Neuronal stem cell (in vitro differentiated cells): Measurements from ENCODE around the gene TMEM151B.
A peak's percentile ranks its signal among the peaks of the same experiment; 100 is the strongest.

Source experiments
- DNase-seq: peaks from one replicate; pipeline ENCODE4 v3.0.0-alpha.2; 2013; ENCODE audit warnings: low spot score
- H2AFZ ChIP-seq: one replicate; pipeline ENCODE4 v1.6.1; 2013; ENCODE audit warnings: mild to moderate bottlenecking, low read length, inconsistent platforms
- H2AK5ac ChIP-seq: 2 replicates; pipeline ENCODE4 v1.6.1; 2013; ENCODE audit warnings: low read depth, mild to moderate bottlenecking, inconsistent platforms, low read length, moderate library complexity, mixed read lengths
- H2BK120ac ChIP-seq: 2 replicates; pipeline ENCODE4 v1.6.1; 2013; ENCODE audit warnings: low read depth, mild to moderate bottlenecking, inconsistent platforms, low read length, moderate library complexity, mixed read lengths
- H2BK12ac ChIP-seq: one replicate; pipeline ENCODE4 v1.6.1; 2013; ENCODE audit warnings: low read length, inconsistent platforms
- H2BK15ac ChIP-seq: 2 replicates; pipeline ENCODE4 v1.6.1; 2013; ENCODE audit warnings: mild to moderate bottlenecking, low read length, inconsistent platforms, mixed read lengths
- H2BK5ac ChIP-seq: one replicate; pipeline ENCODE4 v1.6.1; 2013; ENCODE audit warnings: inconsistent platforms, mild to moderate bottlenecking, low read length, moderate library complexity
- H3K14ac ChIP-seq: one replicate; pipeline ENCODE4 v1.6.1; 2013; ENCODE audit warnings: low read length, inconsistent platforms
- H3K18ac ChIP-seq: 2 replicates; pipeline ENCODE4 v1.6.1; 2013; ENCODE audit warnings: low read length, inconsistent platforms
- H3K23ac ChIP-seq: 2 replicates; pipeline ENCODE4 v1.6.1; 2013; ENCODE audit warnings: low read depth, mild to moderate bottlenecking, mixed read lengths, low read length, inconsistent platforms; ENCODE audit not compliant: poor library complexity
- H3K27ac ChIP-seq: replicated peaks from 3 replicates; pipeline ENCODE4 v1.5.1; 2013; ENCODE audit warnings: low read length, inconsistent platforms
- H3K27me3 ChIP-seq, 3 experiments: 2 replicates each; pipeline ENCODE4 v1.6.1; 2013; ENCODE audit warnings: low read length in 3 of 3, mild to moderate bottlenecking in 2 of 3, inconsistent platforms in 1 of 3, low read depth in 1 of 3, mixed read lengths in 1 of 3, moderate library complexity in 1 of 3; ENCODE audit not compliant: control insufficient read depth in 3 of 3, insufficient read depth in 3 of 3
- H3K36me3 ChIP-seq, 2 donors: replicated peaks in 1 of 2; 2 replicates each; pipeline ENCODE4 v1.6.1; 2013; ENCODE audit warnings: low read length in 2 of 2; ENCODE audit not compliant: control insufficient read depth in 2 of 2, insufficient read depth in 2 of 2
- H3K4ac ChIP-seq: 2 replicates; pipeline ENCODE4 v1.6.1; 2013; ENCODE audit warnings: inconsistent platforms, mild to moderate bottlenecking, low read length, moderate library complexity
- H3K4me1 ChIP-seq, 2 donors: 1 replicate in 1 of 2; 2 replicates in 1 of 2; pipeline ENCODE4 v1.6.1; 2013; ENCODE audit warnings: low read length in 2 of 2, low read depth in 1 of 2; ENCODE audit not compliant: control insufficient read depth in 2 of 2, insufficient read depth in 1 of 2
- H3K4me2 ChIP-seq: one replicate; pipeline ENCODE4 v1.6.1; 2013; ENCODE audit warnings: mild to moderate bottlenecking, low read length, inconsistent platforms; ENCODE audit not compliant: insufficient read depth, poor library complexity, severe bottlenecking
- H3K4me3 ChIP-seq, 2 donors: 2 replicates each; pipeline ENCODE4 v1.5.1; 2013; ENCODE audit warnings: low read length in 2 of 2, mild to moderate bottlenecking in 2 of 2, inconsistent platforms in 1 of 2, moderate library complexity in 1 of 2
- H3K79me1 ChIP-seq: one replicate; pipeline ENCODE4 v1.6.1; 2013; ENCODE audit warnings: low read depth, mild to moderate bottlenecking, inconsistent platforms, low read length, moderate library complexity
- H3K9ac ChIP-seq: one replicate; pipeline ENCODE4 v1.6.1; 2013; ENCODE audit warnings: mild to moderate bottlenecking, low read depth, low read length, inconsistent platforms; ENCODE audit not compliant: poor library complexity
- H3K9me3 ChIP-seq, 2 donors: replicated peaks in 1 of 2; 2 replicates each; pipeline versions ENCODE3 to v1.6.1; 2013; ENCODE audit warnings: low read length in 2 of 2, mild to moderate bottlenecking in 2 of 2, inconsistent platforms in 1 of 2, low read depth in 1 of 2, mixed read lengths in 1 of 2, moderate library complexity in 1 of 2; ENCODE audit not compliant: control insufficient read depth in 2 of 2, insufficient read depth in 1 of 2
- H4K8ac ChIP-seq: one replicate; pipeline ENCODE4 v1.6.1; 2013; ENCODE audit warnings: low read depth, mild to moderate bottlenecking, inconsistent platforms, low read length, moderate library complexity
- H4K91ac ChIP-seq: one replicate; pipeline ENCODE4 v1.6.1; 2013; ENCODE audit warnings: low read length, low read depth, mild to moderate bottlenecking, inconsistent platforms; ENCODE audit not compliant: poor library complexity
- WGBS, 2 donors: extraction: QIAGEN DNeasy Blood & Tissue Kit; methylation state at CpG; one replicate each; pipeline ENCODE4 v1.1.7; 2013; ENCODE audit warnings: missing lambda C conversion rate in 2 of 2, mixed read lengths in 1 of 2; ENCODE audit not compliant: insufficient read length in 2 of 2, insufficient replicate concordance in 1 of 2; ENCODE audit errors: extremely low coverage in 2 of 2; 5-methylcytosine and 5-hydroxymethylcytosine counted together

The TMEM151B gene

DNA sequence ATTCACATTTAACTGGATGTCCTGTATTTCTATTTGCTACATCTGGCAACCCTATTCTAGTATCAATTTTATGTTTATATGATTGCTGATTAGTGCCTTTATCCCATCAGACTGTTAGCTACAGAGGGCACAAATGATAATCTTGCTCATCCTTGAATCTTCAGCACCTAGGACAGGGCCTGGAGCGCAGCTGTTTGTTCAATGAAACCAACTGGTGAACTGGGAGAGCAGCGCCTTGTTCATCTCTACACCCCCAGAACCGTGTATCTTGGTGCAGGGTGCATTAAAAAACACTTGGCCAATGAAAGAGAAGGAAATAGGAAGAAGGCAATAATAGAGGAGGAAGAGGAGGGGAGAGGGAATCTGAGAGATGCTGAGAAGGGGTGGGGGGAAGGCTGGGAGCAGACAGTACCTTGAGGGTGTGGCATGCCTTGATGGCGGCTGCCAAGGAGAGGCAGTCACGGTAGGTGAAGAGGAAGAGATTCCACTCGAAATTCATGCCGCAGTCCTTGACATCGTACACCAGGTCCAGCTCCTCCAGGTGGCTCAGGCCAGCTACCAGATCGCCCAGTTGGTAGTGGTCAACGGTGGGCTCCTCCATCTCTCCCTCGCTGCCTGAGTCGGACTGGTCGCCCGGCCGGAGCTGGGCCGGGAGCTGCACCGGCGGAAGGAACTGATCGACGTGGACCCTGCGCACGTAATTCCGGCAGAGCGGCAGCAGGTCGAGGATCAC lies 15.5 kb downstream of the TMEM151B start:
- H3K4me3 ChIP-seq: no peak overlapping the region
- no peak overlapping the region for H2AFZ ChIP-seq
- H3K79me1 ChIP-seq: no peaks in the 10 kb centered on the region
- H2BK120ac ChIP-seq: no peak overlapping the region
- H3K4ac ChIP-seq: no peak overlapping the region
- H3K9ac ChIP-seq: no peak overlapping the region
- DNase-seq: no peak
- peaks cover 0 to 14% (median 4%) of the 10 kb centered on the region in 3 experiments for H3K27me3 ChIP-seq
- H3K14ac ChIP-seq: no peak overlapping the region
- H3K9me3 ChIP-seq: peaks cover 0 to 2% of the 10 kb centered on the region in 2 donors
- H3K23ac ChIP-seq: no peak overlapping the region
- H3K18ac ChIP-seq: no peak overlapping the region
- H3K4me2 ChIP-seq: no peak overlapping the region
- no peaks in the 10 kb centered on the region for H3K36me3 ChIP-seq
- WGBS, 2 donors: no CpG with 5 or more reads among the region's 25 CpGs
- no peak overlapping the region for H4K8ac ChIP-seq
- H2BK5ac ChIP-seq: no peak overlapping the region
- no peaks in the 10 kb centered on the region for H3K4me1 ChIP-seq
- no peak overlapping the region for H3K27ac ChIP-seq
- no peak overlapping the region for H2BK15ac ChIP-seq
- H2BK12ac ChIP-seq: no peak overlapping the region
- H4K91ac ChIP-seq: no peak overlapping the region
- no peak overlapping the region for H2AK5ac ChIP-seq

GRCh38 chr6:44286285-44286565 lies 16.0 kb downstream of the TMEM151B start:
- no peak overlapping the region for H4K8ac ChIP-seq
- H3K4ac ChIP-seq: no peak overlapping the region
- H3K9ac ChIP-seq: no peak overlapping the region
- H2BK12ac ChIP-seq: no peak overlapping the region
- no peak overlapping the region for H3K4me3 ChIP-seq
- H2AK5ac ChIP-seq: no peak overlapping the region
- no peak overlapping the region for H2BK5ac ChIP-seq
- no peak overlapping the region for H4K91ac ChIP-seq
- no peak overlapping the region for H2BK15ac ChIP-seq
- no CpG with 5 or more reads among the region's 12 CpGs for WGBS, 2 donors
- no peak overlapping the region for H2BK120ac ChIP-seq
- DNase-seq: no peak
- no peaks in the 10 kb centered on the region for H3K9me3 ChIP-seq
- H3K14ac ChIP-seq: no peak overlapping the region
- H3K27ac ChIP-seq: no peak overlapping the region
- no peak overlapping the region for H2AFZ ChIP-seq
- H3K27me3 ChIP-seq: peaks cover 0 to 16% (median 4%) of the 10 kb centered on the region in 3 experiments
- no peak overlapping the region for H3K18ac ChIP-seq
- no peaks in the 10 kb centered on the region for H3K4me1 ChIP-seq
- H3K36me3 ChIP-seq: no peaks in the 10 kb centered on the region
- no peak overlapping the region for H3K23ac ChIP-seq
- no peaks in the 10 kb centered on the region for H3K79me1 ChIP-seq
- no peak overlapping the region for H3K4me2 ChIP-seq

DNA sequence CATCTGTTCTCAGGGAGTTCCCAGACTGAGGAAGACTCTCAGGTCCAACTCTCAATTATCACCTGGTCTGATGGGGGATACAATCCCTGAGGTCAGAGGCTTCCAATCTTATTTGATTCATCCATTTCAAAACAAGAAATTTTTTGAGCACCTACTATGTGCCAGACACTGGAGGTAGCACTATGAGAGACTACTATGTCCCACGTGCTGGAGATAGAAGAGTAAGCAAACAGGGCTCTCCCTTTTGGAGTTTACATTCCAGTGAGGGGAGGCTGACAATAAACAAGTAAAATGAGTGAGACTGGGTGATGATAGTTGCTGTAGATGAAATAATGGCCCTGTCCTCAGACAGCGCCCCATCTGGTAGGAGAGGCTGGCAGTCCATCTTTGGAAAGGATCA lies 16.5 kb downstream of the TMEM151B start:
- Histone ChIP-seq H3K9me3 (no peaks in the 10 kb centered on the region), H2AFZ (no peak overlapping the region), H4K91ac (no peak overlapping the region), H2BK12ac (no peak overlapping the region), H2BK15ac (no peak overlapping the region), H3K36me3 (no peaks in the 10 kb centered on the region), H3K23ac (no peak overlapping the region), H3K4me1 (no peaks in the 10 kb centered on the region), H3K4me2 (no peak overlapping the region), H4K8ac (no peak overlapping the region), H3K4ac (no peak overlapping the region), H3K79me1 (no peaks in the 10 kb centered on the region), H3K4me3 (no peak overlapping the region), H3K9ac (no peak overlapping the region), H3K27me3 (peaks cover 0 to 16% (median 4%) of the 10 kb centered on the region in 3 experiments), H3K18ac (no peak overlapping the region), H2BK120ac (no peak overlapping the region), H3K27ac (no peak overlapping the region), H3K14ac (no peak overlapping the region), H2BK5ac (no peak overlapping the region), H2AK5ac (no peak overlapping the region)
- DNase-seq: no peak
- no CpG with 5 or more reads among the region's 2 CpGs for WGBS, 2 donors

DNA sequence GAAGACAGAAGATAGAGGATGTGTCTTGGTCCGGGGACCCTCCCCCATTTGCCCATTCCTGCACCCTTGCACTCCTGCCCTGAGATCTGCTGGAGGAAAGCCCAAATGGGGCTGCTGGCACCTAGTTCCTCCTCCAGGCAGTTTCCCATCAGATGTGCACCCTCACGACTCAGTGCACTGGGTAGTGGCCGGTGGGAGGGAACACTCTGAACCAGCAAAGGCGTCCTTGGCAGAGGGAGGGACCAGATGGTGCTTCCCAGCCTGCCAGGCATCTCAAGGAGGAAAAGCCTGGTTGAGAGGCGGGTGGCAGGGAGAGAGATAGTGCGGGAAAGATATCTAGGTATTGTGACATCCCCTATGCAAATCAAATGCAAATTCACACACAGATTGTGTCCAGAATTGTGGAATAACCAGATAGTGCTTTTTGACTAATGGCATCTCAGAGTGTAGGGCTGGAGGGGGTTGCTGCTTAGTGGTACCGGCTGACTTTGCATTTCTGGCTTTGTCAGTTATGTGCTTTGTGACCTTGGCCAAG lies 19.5 kb downstream of the TMEM151B start:
- Histone ChIP-seq H2AFZ (no peak overlapping the region), H3K9me3 (no peaks in the 10 kb centered on the region), H2BK15ac (no peak overlapping the region), H3K4me3 (peak overlapping the region in 1 of 2 donors; percentile 17), H3K14ac (no peak overlapping the region), H3K27ac (no peak overlapping the region), H3K23ac (peak overlapping the region; percentile 12), H3K36me3 (no peaks in the 10 kb centered on the region), H3K9ac (peak overlapping the region; percentile 9), H2BK120ac (no peak overlapping the region), H3K79me1 (no peaks in the 10 kb centered on the region), H4K91ac (no peak overlapping the region), H3K18ac (no peak overlapping the region), H2BK12ac (no peak overlapping the region), H2BK5ac (no peak overlapping the region), H3K4me1 (peaks cover 0 to 1% of the 10 kb centered on the region in 2 donors), H4K8ac (no peak overlapping the region), H3K4ac (no peak overlapping the region), H3K27me3 (peaks cover 0 to 24% (median 8%) of the 10 kb centered on the region in 3 experiments), H3K4me2 (no peak overlapping the region), H2AK5ac (no peak overlapping the region)
- no CpG with 5 or more reads among the region's 7 CpGs for WGBS, 2 donors
- DNase-seq: no peak
